ENCODE data around the gene GGA3. TPM values are rescaled to one million over a fixed set of nuclear protein-coding genes. Genes with fewer than 3 reads are reported as not detected.

Gene GGA3
- polyA plus RNA-seq, 1 donor (not counting 4 experiments of a cell fraction or from before 2014, with no cell fraction given): 25.2 TPM

- no peak for TF ChIP-seq CTCF (optimal IDR thresholded peaks at IDR 0.05 in 1 of 3, IDR thresholded peaks at IDR 0.05 in 1 of 3, conservative IDR thresholded peaks at IDR 0.05 in 1 of 3; ENCODE audit: extremely low read depth in 1 of 3, insufficient read depth in 2 of 3, low read length in 3 of 3)
- TF ChIP-seq EZH2 (IDR thresholded peaks at IDR 0.05; ENCODE audit: low read length): no peak
- peaks cover 2% of the 10 kb centered on the region for H4K20me1 ChIP-seq (ENCODE audit: control insufficient read depth, extremely low read depth, insufficient read depth, low read length)
- H3K79me2 ChIP-seq (ENCODE audit: control insufficient read depth, insufficient read depth, low read length): no peaks in the 10 kb centered on the region
- H3K27me3 ChIP-seq (ENCODE audit: control insufficient read depth, extremely low read depth, insufficient read depth, low read length): no peaks in the 10 kb centered on the region
- no peak overlapping the region for H3K4me3 ChIP-seq (ENCODE audit: control insufficient read depth in 2 of 3, extremely low read depth in 1 of 3, insufficient read depth in 2 of 3, low read depth in 1 of 3, low read length in 3 of 3)
- H3K4me2 ChIP-seq (ENCODE audit: control insufficient read depth, extremely low read depth, insufficient read depth, low read depth, low read length): no peak overlapping the region
- H3K27ac ChIP-seq (ENCODE audit: control insufficient read depth, insufficient read depth, low read length): no peak overlapping the region
- no peaks in the 10 kb centered on the region for H3K9me1 ChIP-seq (ENCODE audit: control insufficient read depth, extremely low read depth, insufficient read depth, low read length)
- no peak overlapping the region for H2AFZ ChIP-seq (ENCODE audit: control insufficient read depth, low read length)
- no peaks in the 10 kb centered on the region for H3K9me3 ChIP-seq (ENCODE audit: control insufficient read depth, low read depth, low read length)
- no peak for FAIRE-seq
- H3K4me1 ChIP-seq (ENCODE audit: control insufficient read depth, extremely low read depth, insufficient read depth, low read length): no peaks in the 10 kb centered on the region
- DNase-seq (ENCODE audit: low read depth, low spot score): no peak
- H3K36me3 ChIP-seq (ENCODE audit: control insufficient read depth in 2 of 2, extremely low read depth in 1 of 2, insufficient read depth in 2 of 2, low read length in 2 of 2): peaks cover 29 to 41% of the 10 kb centered on the region in 2 experiments
- dilution Hi-C loops (cut with MboI; ENCODE audit: extremely low pct_ligation_motif_present, low sequenced_read_pairs): no loop called here
- no peak overlapping the region for H3K9ac ChIP-seq (ENCODE audit: control insufficient read depth, extremely low read depth, insufficient read depth, low read length)
These were observed 43.3 kb downstream of the GGA3 start for GRCh38 chr17:75218131-75218530.

GRCh38 chr17:75209061-75209460 is 52.3 kb downstream of the GGA3 start:
- H3K9ac ChIP-seq (ENCODE audit: control insufficient read depth, extremely low read depth, insufficient read depth, low read length): no peak overlapping the region
- DNase-seq (ENCODE audit: low read depth, low spot score): no peak
- no peaks in the 10 kb centered on the region for H4K20me1 ChIP-seq (ENCODE audit: control insufficient read depth, extremely low read depth, insufficient read depth, low read length)
- TF ChIP-seq CTCF (optimal IDR thresholded peaks at IDR 0.05 in 1 of 3, IDR thresholded peaks at IDR 0.05 in 1 of 3, conservative IDR thresholded peaks at IDR 0.05 in 1 of 3; ENCODE audit: extremely low read depth in 1 of 3, insufficient read depth in 2 of 3, low read length in 3 of 3) (no peak), EZH2 (IDR thresholded peaks at IDR 0.05; ENCODE audit: low read length) (no peak)
- no peak overlapping the region for H3K27ac ChIP-seq (ENCODE audit: control insufficient read depth, insufficient read depth, low read length)
- no peak overlapping the region for H3K4me3 ChIP-seq (ENCODE audit: control insufficient read depth in 2 of 3, extremely low read depth in 1 of 3, insufficient read depth in 2 of 3, low read depth in 1 of 3, low read length in 3 of 3)
- no peak overlapping the region for H2AFZ ChIP-seq (ENCODE audit: control insufficient read depth, low read length)
- H3K9me1 ChIP-seq (ENCODE audit: control insufficient read depth, extremely low read depth, insufficient read depth, low read length): no peaks in the 10 kb centered on the region
- no peaks in the 10 kb centered on the region for H3K27me3 ChIP-seq (ENCODE audit: control insufficient read depth, extremely low read depth, insufficient read depth, low read length)
- H3K79me2 ChIP-seq (ENCODE audit: control insufficient read depth, insufficient read depth, low read length): peaks cover 45% of the 10 kb centered on the region
- FAIRE-seq: no peak
- no peak overlapping the region for H3K4me2 ChIP-seq (ENCODE audit: control insufficient read depth, extremely low read depth, insufficient read depth, low read depth, low read length)
- H3K36me3 ChIP-seq (ENCODE audit: control insufficient read depth in 2 of 2, extremely low read depth in 1 of 2, insufficient read depth in 2 of 2, low read length in 2 of 2): peaks cover 20 to 25% of the 10 kb centered on the region in 2 experiments
- dilution Hi-C loops (cut with MboI; ENCODE audit: extremely low pct_ligation_motif_present, low sequenced_read_pairs): no loop called here
- no peaks in the 10 kb centered on the region for H3K9me3 ChIP-seq (ENCODE audit: control insufficient read depth, low read depth, low read length)
- peaks cover 3% of the 10 kb centered on the region for H3K4me1 ChIP-seq (ENCODE audit: control insufficient read depth, extremely low read depth, insufficient read depth, low read length)
